ENCODE results near the gene TCP11L1.
"Not testable (repeated sequence)": the region's sequence is repeated elsewhere in the genome, so short reads cannot be mapped to it uniquely, and the experiment has no call there.

Gene TCP11L1

DNA sequence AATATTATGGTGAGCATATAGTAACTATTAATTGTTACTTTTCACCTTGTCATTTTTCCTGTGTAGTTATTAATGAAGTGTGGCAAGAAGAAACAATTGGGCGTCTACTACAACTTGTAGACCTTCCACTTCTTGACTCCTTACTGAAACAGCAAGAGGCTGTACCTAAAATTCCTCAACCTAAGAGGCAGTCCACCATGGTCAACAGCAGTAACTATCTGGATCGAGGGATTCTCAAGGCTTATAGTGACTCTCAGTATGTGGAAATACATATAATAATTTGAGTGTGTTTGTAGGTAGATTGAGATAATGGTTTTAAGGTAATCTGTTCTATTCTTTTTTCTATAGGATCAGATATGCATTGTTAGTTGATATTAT, 10.8 kb upstream of the TCP11L1 start:
- no peak for DNase-seq (ENCODE audit: low read depth in 3 of 3, low spot score in 1 of 3)

DNA sequence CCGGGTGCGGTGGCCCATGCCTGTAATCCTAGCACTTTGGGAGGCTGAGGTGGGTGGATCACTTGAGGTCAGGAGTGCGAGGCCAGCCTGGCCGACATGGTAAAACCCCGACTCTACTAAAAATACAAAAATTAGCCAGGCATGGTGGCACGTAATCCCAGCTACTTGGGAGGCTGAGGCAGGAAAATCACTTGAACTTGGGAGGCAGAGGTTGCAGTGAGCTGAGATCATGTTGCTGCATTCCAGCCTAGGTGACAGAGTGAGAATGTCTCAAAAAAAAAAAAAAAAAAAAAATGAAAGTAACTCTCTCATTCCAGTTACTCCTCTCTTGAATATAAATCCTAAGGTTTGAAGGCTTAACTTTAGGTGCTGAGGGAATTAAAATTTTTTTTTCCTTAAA, 10.2 kb upstream of the TCP11L1 start:
- DNase-seq (ENCODE audit: low read depth in 3 of 3, low spot score in 1 of 3), result not testable (repeated sequence)

DNA sequence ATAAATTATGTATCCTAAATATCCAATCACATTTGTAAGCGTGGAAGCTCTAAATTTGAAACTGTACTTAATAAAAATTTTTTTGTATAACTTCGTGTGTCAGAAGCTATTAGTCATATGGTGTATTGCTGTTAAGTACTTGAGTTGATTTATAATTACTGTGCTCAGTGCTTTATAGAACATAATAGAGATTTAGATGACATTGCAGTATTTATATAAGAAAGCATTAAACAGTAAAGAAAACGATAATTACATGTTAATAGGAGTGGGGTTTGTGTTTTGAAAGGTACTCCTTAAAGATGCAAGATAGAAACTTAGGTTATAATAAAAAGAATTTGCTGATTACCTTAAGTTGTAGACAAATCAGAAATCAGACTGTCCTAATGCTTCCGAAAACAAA, 5.9 kb upstream of the TCP11L1 start:
- DNase-seq (ENCODE audit: low read depth in 3 of 3, low spot score in 1 of 3), result no peak

DNA sequence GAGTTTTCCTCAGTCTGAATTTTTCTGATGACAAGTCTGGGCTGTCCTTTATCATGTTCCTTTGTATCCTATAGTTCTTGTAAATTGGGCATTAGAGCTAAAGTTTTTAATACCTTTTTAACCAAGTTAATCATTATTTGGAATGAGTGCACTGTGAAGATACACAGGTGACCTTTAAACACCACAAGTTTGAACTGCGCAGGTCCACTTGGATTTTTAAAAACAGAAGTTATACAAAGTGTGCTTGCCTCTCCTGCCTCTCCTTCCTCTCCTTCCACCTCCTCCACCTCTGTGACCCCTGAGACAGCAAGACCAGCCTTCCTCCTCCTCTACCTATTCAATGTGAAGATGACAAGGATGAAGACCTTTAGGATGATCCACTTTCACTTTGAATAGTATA, 4.4 kb upstream of the TCP11L1 start:
- DNase-seq (ENCODE audit: low read depth in 3 of 3, low spot score in 1 of 3), result no peak

DNA sequence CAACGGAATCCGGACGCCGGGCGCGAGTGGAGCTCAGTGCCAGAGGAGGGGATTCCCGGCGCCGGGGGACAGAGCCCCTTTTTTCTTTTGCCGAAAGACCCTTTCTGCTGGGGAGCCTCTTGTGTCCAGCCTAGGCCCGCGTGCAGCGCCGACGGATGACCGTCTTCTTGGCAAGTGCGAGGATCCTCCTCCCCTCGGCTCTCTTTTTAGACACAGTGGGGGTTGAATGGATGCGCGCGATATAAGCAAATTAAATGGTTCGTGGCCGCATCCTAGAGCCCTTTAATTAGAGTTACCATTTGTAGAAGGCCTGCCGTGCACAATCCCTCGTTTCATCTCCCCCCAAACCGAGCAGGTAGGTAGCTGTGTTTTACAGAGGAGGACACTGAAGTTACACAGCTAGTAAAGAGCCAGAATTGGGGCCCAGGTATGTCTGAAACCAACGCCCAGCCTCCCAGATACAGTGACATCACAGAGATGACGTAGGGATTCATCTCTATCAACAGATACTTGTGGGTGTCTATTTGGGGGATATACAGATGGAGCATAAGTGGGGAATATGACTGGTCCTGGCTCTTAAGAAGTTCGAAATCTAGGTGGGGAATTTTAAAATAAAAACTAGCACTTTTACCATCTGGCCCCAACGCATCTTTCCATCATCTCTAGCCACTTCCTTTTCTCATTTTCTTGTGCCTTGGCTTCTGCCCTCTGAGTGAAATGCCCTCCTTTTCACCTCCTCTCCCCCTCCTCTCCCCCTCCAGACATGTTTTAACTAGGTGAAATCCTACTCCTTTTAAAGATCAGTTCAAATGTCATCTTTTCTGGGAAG, 875 bp downstream of the TCP11L1 start:
- peak in 1 of 3 donors; percentile 4 for DNase-seq (ENCODE audit: low read depth in 3 of 3, low spot score in 1 of 3)

DNA sequence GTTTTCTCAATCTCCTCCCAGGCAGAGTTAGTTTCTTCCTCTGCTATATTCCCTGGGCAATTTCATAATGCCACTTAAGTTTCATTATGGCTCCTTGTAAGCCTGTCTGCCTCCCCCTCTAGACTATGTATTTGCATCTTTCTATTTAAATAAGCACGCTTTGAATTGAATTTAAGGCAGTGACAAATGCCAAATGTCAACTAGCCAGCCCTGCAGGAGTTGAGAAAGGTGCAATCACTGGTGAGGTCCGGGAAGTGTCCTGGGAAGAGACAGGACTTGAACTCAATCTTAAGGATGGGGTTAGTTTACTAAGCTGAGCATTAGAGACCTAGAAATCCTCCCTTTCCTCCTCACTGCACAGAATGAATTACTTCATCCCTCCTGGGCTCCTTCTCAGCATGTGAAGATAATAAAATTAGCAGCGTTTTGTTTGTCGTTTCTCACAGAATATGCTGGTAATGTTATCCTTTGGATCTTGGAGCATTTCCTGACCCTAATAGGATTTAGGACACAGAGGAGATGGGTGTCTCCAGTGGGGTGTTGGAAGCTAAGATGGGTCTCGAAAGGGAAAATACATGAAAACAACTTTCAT, 1.6 kb downstream of the TCP11L1 start:
- DNase-seq (ENCODE audit: low read depth in 3 of 3, low spot score in 1 of 3), result no peak

DNA sequence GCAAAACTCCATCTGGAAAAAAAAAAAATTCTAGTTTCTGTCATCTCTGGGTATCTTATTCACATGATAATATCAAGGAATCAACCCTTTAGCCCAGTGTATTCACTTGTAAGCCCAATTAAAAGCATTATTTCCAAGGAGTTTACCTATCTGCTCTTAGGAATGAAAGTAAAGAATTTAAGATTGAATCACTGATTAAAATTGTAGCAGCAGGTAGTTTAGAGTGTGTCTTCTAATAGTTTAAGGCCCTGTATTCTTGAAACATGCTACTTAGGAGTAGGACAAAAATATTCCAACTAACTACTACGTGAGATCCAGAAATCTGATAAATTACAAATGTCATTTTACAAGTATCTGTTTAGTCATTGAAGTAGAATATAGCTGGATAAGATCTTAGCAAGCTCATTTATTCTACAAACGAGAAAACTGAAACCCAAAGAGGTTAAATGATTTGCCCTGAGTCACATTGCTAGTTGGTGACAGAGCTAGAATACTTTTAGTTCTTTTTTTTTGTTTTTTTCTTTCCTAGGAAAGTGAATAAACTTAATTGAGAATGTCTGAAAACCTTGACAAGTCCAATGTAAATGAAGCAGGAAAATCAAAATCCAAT, 4.0 kb downstream of the TCP11L1 start:
- DNase-seq (ENCODE audit: low read depth in 3 of 3, low spot score in 1 of 3), result no peak

DNA sequence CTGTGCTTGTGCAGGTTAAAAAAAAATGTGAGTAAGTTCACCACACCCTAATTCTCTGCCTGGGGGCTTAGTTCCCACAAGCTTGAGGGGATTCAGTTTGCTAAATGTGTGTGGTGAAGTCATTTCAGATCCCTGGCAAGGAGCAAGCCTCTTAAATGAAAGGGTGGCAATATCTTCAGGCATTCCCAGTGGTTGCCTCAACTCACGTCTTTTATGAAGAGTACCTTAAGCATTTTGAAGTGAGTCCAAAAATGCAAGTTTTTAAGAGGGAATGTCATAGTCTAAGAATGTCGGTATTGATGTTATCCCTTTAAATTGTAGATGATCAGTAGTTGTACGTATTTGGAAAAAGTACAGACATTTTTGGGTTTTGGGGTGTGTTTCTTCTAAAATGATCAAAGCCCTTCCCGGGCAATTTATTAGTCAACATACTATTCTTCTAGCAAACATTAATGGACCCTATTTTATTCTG, 4.9 kb downstream of the TCP11L1 start:
- DNase-seq (ENCODE audit: low read depth in 3 of 3, low spot score in 1 of 3), result no peak

DNA sequence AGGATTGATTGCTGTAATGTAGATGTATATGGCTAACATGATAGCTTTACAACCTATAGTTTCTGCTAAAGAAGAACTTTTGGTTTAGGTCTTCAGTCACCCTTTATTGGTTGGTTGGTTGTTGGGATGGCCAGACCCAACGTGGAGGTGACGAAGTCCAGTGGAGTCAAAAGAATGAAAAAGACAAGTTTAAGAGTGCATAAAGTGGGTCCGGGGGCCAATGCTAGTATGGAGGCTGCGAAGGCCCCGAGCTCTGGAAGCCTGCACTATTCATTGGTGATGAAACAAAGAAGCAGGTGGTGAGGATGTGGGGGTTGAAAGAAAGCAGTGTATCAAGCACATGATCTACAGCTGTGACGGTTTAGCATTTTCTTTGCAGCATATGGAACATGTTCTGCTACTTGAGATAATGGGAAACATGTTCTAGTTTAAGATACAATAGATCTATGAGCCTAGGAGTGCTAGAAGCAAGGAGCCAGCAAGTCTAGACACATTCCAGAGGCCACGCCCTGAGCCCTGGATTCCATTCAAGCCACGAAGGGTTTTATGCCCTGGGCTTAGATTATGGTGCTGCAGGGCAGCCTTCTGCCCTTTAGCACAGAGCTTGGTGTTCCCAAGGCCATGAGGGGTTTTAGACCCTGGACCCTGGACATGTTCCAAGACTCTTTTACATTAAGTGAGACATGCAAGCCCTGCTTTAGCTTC, 6.3 kb downstream of the TCP11L1 start:
- no peak for DNase-seq (ENCODE audit: low read depth in 3 of 3, low spot score in 1 of 3)

DNA sequence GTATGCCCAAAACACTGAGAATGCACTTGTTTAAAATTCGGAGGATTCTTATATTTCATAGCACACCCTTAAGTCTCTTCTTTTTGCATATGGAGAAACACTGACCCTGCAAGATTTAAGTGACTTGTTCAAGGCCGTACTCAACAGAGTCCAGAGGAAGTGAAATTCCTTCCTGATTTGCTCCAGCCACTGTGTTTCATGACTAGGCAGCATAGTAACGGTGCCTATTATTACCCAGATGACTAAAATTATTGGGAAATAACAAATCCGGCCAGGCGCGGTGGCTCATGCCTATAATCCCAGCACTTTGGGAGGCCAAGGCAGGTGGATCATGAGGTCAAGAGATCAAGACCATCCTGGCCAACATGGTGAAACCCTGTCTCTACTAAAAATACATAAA, 9.3 kb downstream of the TCP11L1 start:
- DNase-seq (ENCODE audit: low read depth in 3 of 3, low spot score in 1 of 3), result not testable (repeated sequence)

DNA sequence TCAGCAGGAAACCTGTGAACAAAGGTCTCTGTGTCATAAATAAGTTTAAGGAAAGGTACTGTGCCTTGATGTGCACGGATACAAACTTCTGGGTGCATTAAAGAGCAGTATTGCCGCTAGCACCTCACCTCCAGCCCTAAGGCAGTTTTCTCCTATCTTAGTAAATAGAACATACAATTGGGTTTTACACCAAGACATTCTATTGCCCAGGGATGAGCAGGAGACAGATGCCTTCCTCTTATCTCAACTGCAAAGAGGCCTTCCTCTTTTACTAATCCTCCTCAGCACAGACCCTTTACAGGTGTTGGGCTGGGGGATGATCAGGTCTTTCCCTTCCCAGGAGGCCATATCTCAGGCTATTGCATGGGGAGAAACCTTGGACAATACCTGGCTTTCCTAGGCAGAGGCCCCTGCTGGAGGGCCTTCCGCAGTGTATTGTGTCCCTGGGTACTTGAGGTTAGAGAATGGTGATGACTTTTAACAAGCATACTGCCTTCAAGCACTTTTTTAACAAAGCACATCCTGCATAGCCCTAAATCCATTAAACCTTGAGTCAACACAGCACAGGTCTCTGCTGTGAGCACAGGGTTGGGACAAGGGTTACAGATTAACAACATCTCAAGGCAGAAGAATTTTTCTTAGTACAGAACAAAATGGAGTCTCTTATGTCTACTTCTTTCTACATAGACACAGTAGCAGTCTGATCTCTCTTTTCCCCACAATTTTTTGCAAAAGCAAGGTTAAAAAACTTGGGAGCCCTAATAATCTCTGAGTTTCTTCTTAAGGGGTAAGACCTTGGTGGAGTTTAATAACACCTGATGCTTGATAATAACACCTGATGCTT, 10.4 kb downstream of the TCP11L1 start:
- not testable (repeated sequence) for DNase-seq (ENCODE audit: low read depth in 3 of 3, low spot score in 1 of 3)

DNA sequence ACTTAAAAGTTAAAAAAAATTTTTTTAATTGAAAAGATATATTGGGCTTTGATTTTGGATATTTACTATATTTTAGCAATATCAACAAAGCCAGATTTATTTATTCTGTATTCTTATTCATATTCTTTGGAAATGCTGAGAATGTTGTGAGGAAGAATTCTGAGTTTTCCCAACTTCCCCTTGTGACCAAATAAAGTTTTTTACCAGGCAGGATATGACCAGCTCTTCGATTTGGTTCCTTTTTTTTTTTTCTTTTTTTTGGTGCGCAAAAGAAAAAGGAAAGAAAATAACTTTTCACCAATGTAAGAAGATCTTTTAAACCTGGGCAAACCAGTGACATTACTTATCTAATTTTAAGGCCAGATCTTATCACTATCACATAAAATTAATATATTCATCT, 12.9 kb downstream of the TCP11L1 start:
- no peak for DNase-seq (ENCODE audit: low read depth in 3 of 3, low spot score in 1 of 3)

DNA sequence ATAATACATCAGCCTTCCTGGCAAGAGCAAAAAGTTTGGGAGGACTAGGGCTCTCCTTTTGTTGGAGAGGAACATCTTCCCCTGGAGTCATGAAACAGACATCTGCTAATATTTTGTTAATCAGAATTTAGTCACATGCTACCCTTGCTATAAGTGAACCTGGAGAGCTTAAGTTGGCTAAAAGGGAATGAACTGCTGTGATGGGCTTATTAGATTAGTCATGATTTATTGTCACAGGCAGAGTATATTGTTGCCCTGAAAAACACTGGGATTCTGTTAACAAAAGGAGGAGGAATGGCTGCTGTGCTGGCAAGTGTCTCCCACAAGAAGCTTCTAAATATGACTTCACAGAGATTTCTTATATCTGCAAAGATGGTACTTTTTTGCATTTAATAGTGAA, 16.0 kb downstream of the TCP11L1 start:
- no peak for DNase-seq (ENCODE audit: low read depth in 3 of 3, low spot score in 1 of 3)

DNA sequence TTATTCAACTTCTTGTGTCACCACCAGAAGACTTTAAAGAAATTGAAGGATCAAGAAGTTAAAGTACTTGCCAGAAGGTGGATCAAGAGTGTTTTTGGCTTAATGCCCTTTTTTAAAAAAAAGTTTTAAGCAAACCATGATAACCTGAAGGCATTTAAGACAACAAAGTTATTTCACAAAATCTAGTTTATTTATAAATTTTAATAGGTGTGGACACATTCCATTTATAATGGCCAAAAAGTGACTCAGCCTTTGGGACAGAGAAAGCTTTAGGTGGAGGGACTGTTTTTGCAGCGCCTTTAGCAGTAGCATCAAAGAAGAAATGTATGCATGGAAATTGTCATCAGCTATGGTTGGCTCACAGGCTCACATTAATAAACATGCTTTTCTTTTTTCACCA, 17.9 kb downstream of the TCP11L1 start:
- DNase-seq (ENCODE audit: low read depth in 3 of 3, low spot score in 1 of 3), result no peak

DNA sequence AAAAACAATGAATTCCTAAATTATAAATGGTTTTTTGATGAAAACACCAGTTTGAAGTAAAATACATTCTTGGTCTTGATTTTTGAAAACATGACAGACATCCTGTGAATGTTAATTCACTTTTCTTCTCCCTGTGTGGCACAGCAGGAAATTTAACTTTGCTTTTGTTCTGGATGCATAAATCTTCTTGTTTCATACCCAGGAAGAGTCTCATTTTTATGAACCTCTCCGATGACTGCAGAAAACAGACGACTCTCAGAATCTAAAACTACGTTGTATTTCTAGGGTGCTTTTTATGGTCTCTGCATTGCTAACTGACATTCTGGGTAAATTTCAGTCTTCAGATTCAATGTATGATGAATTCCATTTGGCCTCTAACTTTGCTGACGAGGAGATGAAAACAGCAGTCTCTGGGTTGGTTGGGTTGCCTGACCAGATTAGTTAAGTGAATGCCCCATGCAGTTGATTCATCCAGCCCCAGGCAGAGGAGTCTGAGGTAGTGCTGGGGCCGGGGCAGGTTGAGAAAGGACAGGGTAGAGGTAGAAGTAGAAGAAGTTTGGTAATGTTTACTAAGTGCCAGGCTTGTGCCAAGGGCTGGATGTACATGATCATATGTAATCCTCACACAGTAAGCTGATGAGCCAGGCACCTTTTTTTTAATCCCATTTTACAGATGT, 20.1 kb downstream of the TCP11L1 start:
- no peak for DNase-seq (ENCODE audit: low read depth in 3 of 3, low spot score in 1 of 3)

DNA sequence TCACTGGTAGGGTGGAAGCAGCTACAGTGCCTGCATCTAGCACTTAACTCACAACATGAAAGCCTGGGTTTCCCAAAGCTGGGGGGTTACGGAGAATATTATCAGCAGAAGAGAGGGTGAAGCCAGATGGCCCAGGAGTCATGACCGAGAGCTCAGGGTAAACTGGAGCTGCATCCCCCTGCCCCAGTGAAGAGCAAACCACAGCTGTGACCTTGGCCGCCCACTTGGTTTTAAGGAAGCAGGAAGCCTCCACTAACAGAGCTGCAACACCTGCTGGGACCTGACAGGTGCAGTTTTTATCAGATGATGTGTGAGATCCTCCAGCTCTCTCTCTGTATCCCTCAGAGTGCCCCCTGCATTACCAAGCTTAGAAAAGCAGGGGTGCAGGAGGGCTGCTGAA, 20.9 kb downstream of the TCP11L1 start:
- DNase-seq (ENCODE audit: low read depth in 3 of 3, low spot score in 1 of 3), result no peak

DNA sequence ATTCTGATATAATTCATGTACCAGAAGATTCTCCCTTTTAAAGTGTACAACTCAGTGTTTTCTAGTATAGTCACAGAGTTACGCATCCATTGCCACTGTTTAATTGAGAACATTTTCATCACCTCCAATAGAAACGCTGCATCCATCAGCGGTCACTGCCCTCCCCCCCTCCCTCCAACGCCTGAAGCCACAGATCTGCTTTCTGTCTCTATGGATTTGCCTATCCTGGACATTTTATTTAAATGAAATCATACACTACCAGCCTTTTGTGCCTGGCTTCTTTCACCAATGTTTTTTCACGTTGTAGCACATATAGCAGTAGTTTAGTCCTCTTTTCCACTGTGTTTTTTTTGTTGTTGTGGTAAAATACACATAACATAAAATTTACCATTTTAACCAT, 22.8 kb downstream of the TCP11L1 start:
- DNase-seq (ENCODE audit: low read depth in 3 of 3, low spot score in 1 of 3), result no peak

DNA sequence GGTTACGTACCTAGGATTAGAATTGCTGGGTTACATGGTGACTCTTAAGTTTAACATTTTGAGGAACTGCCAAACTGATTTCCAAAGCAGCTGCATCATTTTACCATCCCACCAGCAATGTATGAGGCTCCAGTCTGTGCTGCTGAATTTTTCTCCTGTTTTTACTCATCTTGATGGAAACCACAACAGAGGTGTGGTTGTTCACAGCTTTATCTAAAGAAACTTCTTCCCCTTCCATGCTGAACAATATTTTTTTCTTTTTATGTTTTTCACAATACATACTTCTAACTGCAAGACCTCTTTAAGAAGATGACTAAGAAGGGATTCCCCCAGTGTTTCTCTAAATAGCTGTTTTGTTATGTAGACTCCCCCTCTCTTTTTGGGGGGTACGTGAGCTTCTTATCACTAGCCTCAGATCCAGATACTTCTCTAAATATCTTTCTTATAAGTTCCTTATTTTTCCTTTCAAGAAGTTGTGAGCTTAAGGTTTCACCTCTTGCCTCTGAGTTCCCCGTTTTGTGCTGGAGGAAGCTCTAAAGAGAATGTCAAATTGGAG, 24.0 kb downstream of the TCP11L1 start:
- no peak for DNase-seq (ENCODE audit: low read depth in 3 of 3, low spot score in 1 of 3)

DNA sequence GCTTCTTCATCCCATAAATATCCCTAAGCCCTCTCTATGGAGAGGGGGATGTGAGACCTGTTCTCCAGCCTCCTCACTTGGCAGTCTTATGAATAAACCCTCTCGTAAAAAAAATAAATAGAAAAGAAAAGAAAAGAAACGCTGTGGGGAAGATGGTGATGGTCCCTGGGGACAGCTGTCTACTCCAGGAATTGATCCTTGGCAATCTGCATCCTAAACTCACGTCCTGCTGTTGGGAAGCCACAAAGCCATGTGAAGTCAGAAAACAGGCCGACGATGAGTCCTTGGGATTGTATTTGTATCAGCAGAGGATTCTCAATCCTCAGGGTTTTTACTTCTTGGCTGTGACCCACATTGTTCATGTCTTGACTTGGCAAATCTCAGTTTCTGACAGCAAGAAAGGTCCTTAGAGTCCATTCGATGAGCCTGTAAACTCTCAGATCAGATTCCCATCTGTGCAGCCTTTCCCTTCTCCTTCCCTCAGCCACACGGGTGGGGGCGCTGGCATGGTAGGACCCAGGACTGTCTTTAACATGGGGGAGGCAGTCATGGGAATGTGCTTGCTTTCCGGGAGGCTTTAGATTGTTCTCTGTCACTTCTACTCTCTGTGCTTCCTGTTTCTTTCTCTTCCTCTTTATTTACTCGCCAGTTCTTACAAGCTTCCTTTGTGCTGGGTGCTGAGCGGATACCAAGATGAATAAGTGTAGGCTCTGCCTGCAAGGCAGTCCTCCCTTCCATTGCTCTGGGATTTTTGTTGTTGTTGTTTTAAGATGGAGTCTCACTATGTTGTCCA, 24.9 kb downstream of the TCP11L1 start:
- DNase-seq (ENCODE audit: low read depth in 3 of 3, low spot score in 1 of 3), result no peak

Data from stimulated activated CD4-positive, alpha-beta T cell treated with anti-CD3 and anti-CD28 coated beads, TNF-alpha, amount 100 ng/mL, for 1 hour (primary cell).